A549 (cell line): ENCODE measurements around the gene ZNF467. TPM values are rescaled to one million over a fixed set of nuclear protein-coding genes. Genes with fewer than 3 reads are reported as not detected.

Experiments used
- ATAC-seq, 2 experiments: fragments of 200-7000 bp in 1 of 2; fragments of >200 bp in 1 of 2; cut with Nextera tagmentation in 1 of 2; cut with Tn5 transposase in 1 of 2; 3 replicates each; pipeline versions ENCODE4 v1.8.0 to v1.9.1; 2018 to 2020; ENCODE audit warnings: mild to moderate bottlenecking in 1 of 2, moderate library complexity in 1 of 2
- CTCF ChIA-PET: fragments of 300-600 bp; sonication (Branson Sonifier 250); formaldehyde crosslinking; extraction: SDS; loops from one replicate; lab custom pipeline; 2021; ENCODE audit warnings: antibody characterized with exemption, inconsistent platforms; lab: Yijun Ruan, JAX
- POLR2A ChIA-PET: fragments of 350-600 bp; formaldehyde crosslinking; extraction: SDS; loops from one replicate; lab custom pipeline; 2021; ENCODE audit warnings: antibody characterized with exemption, inconsistent platforms; lab: Yijun Ruan, JAX
- DNase-seq, 2 experiments: peaks; one replicate each; pipeline versions ENCODE4 v3.0.0 to v3.0.0-alpha.2; 2011 to 2016; ENCODE audit warnings: low read depth in 1 of 2, low spot score in 1 of 2
- FAIRE-seq: peaks from 2 replicates; lab custom pipeline; 2011; peaks lifted over from hg19 to GRCh38; lab: Jason Lieb, UNC
- H3K27ac ChIP-seq, 2 experiments: fragments of >200 bp; sonication (Bioruptor Twin); formaldehyde crosslinking; 3 replicates each; pipeline ENCODE4 v1.5.1; 2016 to 2017
- H3K4me1 ChIP-seq: fragments of >200 bp; sonication (Bioruptor Twin); formaldehyde crosslinking; 3 replicates; pipeline ENCODE4 v1.6.1; 2016
- H3K4me2 ChIP-seq: fragments of >200 bp; sonication (Bioruptor Twin); formaldehyde crosslinking; 3 replicates; pipeline ENCODE4 v1.6.1; 2016
- H3K4me3 ChIP-seq: fragments of >200 bp; sonication (Bioruptor Twin); formaldehyde crosslinking; 3 replicates; pipeline ENCODE4 v1.5.1; 2016
- H3K9me3 ChIP-seq: fragments of >200 bp; sonication (Bioruptor Twin); formaldehyde crosslinking; 3 replicates; pipeline ENCODE4 v1.6.1; 2016
- ATOH8 ChIP-seq: fragments of 250-450 bp; sonication (Bioruptor Pico); IDR thresholded peaks from 2 replicates; pipeline ENCODE4 v1.5.0; 2020; ENCODE audit warnings: low read depth, mild to moderate bottlenecking, moderate library complexity
- BHLHE40 ChIP-seq: IDR thresholded peaks from 2 replicates; pipeline ENCODE4 v1.6.1; 2012; ENCODE audit warnings: low read depth, low read length, inconsistent platforms
- CBX8 ChIP-seq: fragments of 200-600 bp; sonication (generic); IDR thresholded peaks from 2 replicates; pipeline ENCODE4 v1.6.1; 2016
- CHD2 ChIP-seq: fragments of 150-350 bp; IDR thresholded peaks from 2 replicates; pipeline ENCODE4 v1.6.1; 2014; ENCODE audit warnings: low read length; ENCODE audit not compliant: partially characterized antibody
- CHD4 ChIP-seq: fragments of 200-600 bp; sonication (generic); IDR thresholded peaks from 2 replicates; pipeline ENCODE4 v1.6.1; 2016; ENCODE audit warnings: antibody characterized with exemption, mild to moderate bottlenecking, borderline replicate concordance
- E2F6 ChIP-seq: IDR thresholded peaks from 2 replicates; pipeline ENCODE4 v1.6.1; 2012; ENCODE audit warnings: low read depth, borderline replicate concordance
- EHF ChIP-seq: fragments of 250-450 bp; sonication (Bioruptor Pico); IDR thresholded peaks from 2 replicates; pipeline ENCODE4 v1.5.0; 2020; ENCODE audit warnings: mild to moderate bottlenecking
- ELK1 ChIP-seq: fragments of 150-350 bp; IDR thresholded peaks from 2 replicates; pipeline ENCODE4 v1.6.1; 2014; ENCODE audit warnings: low read depth, mild to moderate bottlenecking, low read length
- ESRRA ChIP-seq: fragments of 150-350 bp; IDR thresholded peaks from 2 replicates; pipeline ENCODE4 v1.6.1; 2014; ENCODE audit warnings: mild to moderate bottlenecking, low read length, borderline replicate concordance
- FOSB ChIP-seq: fragments of 250-450 bp; sonication (Bioruptor Pico); IDR thresholded peaks from 2 replicates; pipeline ENCODE4 v1.5.0; 2020; ENCODE audit warnings: mild to moderate bottlenecking, moderate library complexity
- FOSL2 ChIP-seq, 2 experiments: fragments of 450-650 bp in 1 of 2; fragments of >200 bp in 1 of 2; sonication (Bioruptor Twin) in 1 of 2; formaldehyde crosslinking; IDR thresholded peaks; 2 replicates each; pipeline versions ENCODE4 v1.5.0 to v1.6.1; 2016 to 2020; ENCODE audit warnings: mild to moderate bottlenecking in 1 of 2, moderate library complexity in 1 of 2
- GATA3 ChIP-seq: IDR thresholded peaks from 2 replicates; pipeline ENCODE4 v1.6.1; 2012; ENCODE audit warnings: borderline replicate concordance
- HDAC2 ChIP-seq: fragments of 200-600 bp; sonication (generic); IDR thresholded peaks from 2 replicates; pipeline ENCODE4 v1.6.1; 2016
- HEYL ChIP-seq: fragments of 250-450 bp; sonication (Bioruptor Pico); IDR thresholded peaks from 2 replicates; pipeline ENCODE4 v1.8.0; 2021; ENCODE audit warnings: mild to moderate bottlenecking, moderate library complexity
- KDM1A ChIP-seq: fragments of 200-600 bp; sonication (generic); IDR thresholded peaks from 2 replicates; pipeline ENCODE4 v1.6.1; 2016; ENCODE audit warnings: low read depth, mild to moderate bottlenecking
- KDM5A ChIP-seq: fragments of 200-600 bp; sonication (generic); IDR thresholded peaks from 2 replicates; pipeline ENCODE4 v1.6.1; 2016; ENCODE audit warnings: antibody characterized with exemption, mild to moderate bottlenecking
- MAFK ChIP-seq: fragments of 450-650 bp; IDR thresholded peaks from 2 replicates; pipeline ENCODE4 v1.6.1; 2014; ENCODE audit not compliant: partially characterized antibody
- MAX ChIP-seq: IDR thresholded peaks from 2 replicates; pipeline ENCODE4 v1.6.1; 2012
- NFE2L2 ChIP-seq: fragments of 150-350 bp; conservative IDR thresholded peaks from 2 replicates; pipeline ENCODE4 v1.6.1; 2014; ENCODE audit warnings: low read length
- NR3C1 ChIP-seq: fragments of >200 bp; sonication (Bioruptor Twin); formaldehyde crosslinking; IDR thresholded peaks from 3 replicates; pipeline ENCODE4 v1.6.1; 2017
- POLR2AphosphoS2 ChIP-seq: conservative IDR thresholded peaks from 2 replicates; pipeline ENCODE4 v1.6.1; 2012; ENCODE audit warnings: low read length, improper control_type of control experiment, inconsistent platforms
- RAD21 ChIP-seq, 2 experiments: fragments of >200 bp in 1 of 2; sonication (Bioruptor Twin) in 1 of 2; formaldehyde crosslinking in 1 of 2; IDR thresholded peaks in 1 of 2; conservative IDR thresholded peaks in 1 of 2; 2 replicates in 1 of 2; 3 replicates in 1 of 2; pipeline ENCODE4 v1.6.1; 2012 to 2018; ENCODE audit warnings: inconsistent platforms in 1 of 2
- RFX5 ChIP-seq: fragments of 450-650 bp; IDR thresholded peaks from 2 replicates; pipeline ENCODE4 v1.7.1; 2014; ENCODE audit warnings: antibody characterized with exemption, mild to moderate bottlenecking, moderate library complexity
- RNF2 ChIP-seq: fragments of 200-600 bp; sonication (generic); IDR thresholded peaks from 2 replicates; pipeline ENCODE4 v1.6.1; 2016; ENCODE audit warnings: low read depth, mild to moderate bottlenecking, antibody characterized with exemption, moderate library complexity, borderline replicate concordance
- SREBF2 ChIP-seq: fragments of 450-650 bp; IDR thresholded peaks from 2 replicates; pipeline ENCODE4 v1.6.1; 2014; ENCODE audit warnings: mild to moderate bottlenecking, moderate library complexity
- TP53 ChIP-seq: fragments of 250-450 bp; sonication (Bioruptor Pico); IDR thresholded peaks from 2 replicates; pipeline ENCODE4 v1.5.0; 2021; ENCODE audit warnings: mild to moderate bottlenecking, moderate library complexity
- ZC3H11A ChIP-seq: fragments of 450-650 bp; IDR thresholded peaks from 2 replicates; pipeline ENCODE4 v1.6.1; 2014; ENCODE audit warnings: antibody characterized with exemption, mild to moderate bottlenecking
- ZFP36 ChIP-seq: fragments of 450-650 bp; IDR thresholded peaks from 2 replicates; pipeline ENCODE4 v1.6.1; 2014; ENCODE audit warnings: borderline replicate concordance; ENCODE audit not compliant: partially characterized antibody
- ZNF302 ChIP-seq: fragments of 250-450 bp; sonication (Bioruptor Pico); IDR thresholded peaks from 2 replicates; pipeline ENCODE4 v1.9.0; 2021; ENCODE audit warnings: inconsistent platforms, mild to moderate bottlenecking, moderate library complexity
- WGBS: methylation state at CpG from one replicate; pipeline ENCODE4 v1.1.6; 2017; ENCODE audit errors: missing lambda C conversion rate; 5-methylcytosine and 5-hydroxymethylcytosine counted together
- polyA plus RNA-seq, 4 experiments: library from polyadenylated mRNA; depleted of rRNA in 3 of 4; stranded (reverse); fragments of >200 nt; fragmentation: RNase III in 1 of 4; extraction: RNeasy Plus Mini Kit Qiagen cat#74134 plus additional on column Dnase treatment in 1 of 4; gene quantifications; 2 replicates in 3 of 4; 3 replicates in 1 of 4; pipeline ENCODE4 v1.2.3, GENCODE V29; 2011 to 2017

Gene ZNF467
- polyA plus RNA-seq, 2 of the 4 experiments (the other 2 are of a cell fraction) = 3.1 to 3.3 TPM

- no peak for FAIRE-seq
- Histone ChIP-seq H3K9me3 (no peaks in the 10 kb centered on the region), H3K27ac (no peak overlapping the region), H3K4me2 (no peak overlapping the region), H3K4me3 (no peak overlapping the region), H3K4me1 (no peaks in the 10 kb centered on the region)
- no peak for ATAC-seq
- CTCF ChIA-PET = interaction anchor here (1.1 to 1.3 kb wide), 2 partner anchors 10 kb away, joined by 3 to 5 read pairs; no protein-coding TSS in a partner anchor
- no peak for DNase-seq
- POLR2A ChIA-PET = no interaction called here
- WGBS = 84% methylated on average over 10 of the region's 10 CpGs
- no peak for TF ChIP-seq ATOH8
- TF ChIP-seq FOSB = no peak
- TF ChIP-seq CHD2 = no peak
- no peak for TF ChIP-seq E2F6
- no peak for TF ChIP-seq RFX5
- no peak for TF ChIP-seq CBX8
- TF ChIP-seq TP53 (CRISPR knock-in tag) = no peak
- TF ChIP-seq HEYL (CRISPR knock-in tag) = no peak
- TF ChIP-seq ZNF302 (CRISPR knock-in tag) = no peak
- no peak for TF ChIP-seq GATA3
- TF ChIP-seq MAFK = no peak
- no peak for TF ChIP-seq EHF (CRISPR knock-in tag)
- no peak for TF ChIP-seq SREBF2
- no peak for TF ChIP-seq HDAC2
Measured at GRCh38 chr7:149762610-149763009, 10.8 kb downstream of the ZNF467 start.

GRCh38 chr7:149762089-149762488 lies 11.3 kb downstream of the ZNF467 start:
- POLR2A ChIA-PET = no interaction called here
- DNase-seq = no peak

GRCh38 chr7:149761307-149761706 lies 12.1 kb downstream of the ZNF467 start:
- no peak overlapping the region for H3K4me2 ChIP-seq
- no peaks in the 10 kb centered on the region for H3K9me3 ChIP-seq
- TF ChIP-seq RAD21 (conservative IDR thresholded peaks at IDR 0.05 in 1 of 2, IDR thresholded peaks at IDR 0.05 in 1 of 2) (no peak), CHD2 (no peak)
- FAIRE-seq = no peak
- no peaks in the 10 kb centered on the region for H3K4me1 ChIP-seq
- H3K4me3 ChIP-seq = no peak overlapping the region
- no peak for ATAC-seq
- no peak overlapping the region for H3K27ac ChIP-seq
- WGBS = 63% methylated on average over 5 of the region's 5 CpGs
- POLR2A ChIA-PET = no interaction called here
- CTCF ChIA-PET = interaction anchor here (3.0 kb wide), 1 partner anchor 19 kb away, joined by 13 read pairs; no protein-coding TSS in a partner anchor
- DNase-seq = no peak

More at GRCh38 chr7:149762089-149762488, 11.3 kb downstream of the ZNF467 start:
- Histone ChIP-seq H3K4me1 (no peaks in the 10 kb centered on the region), H3K9me3 (no peaks in the 10 kb centered on the region), H3K27ac (no peak overlapping the region), H3K4me3 (no peak overlapping the region), H3K4me2 (no peak overlapping the region)
- no peak for ATAC-seq
- 59% methylated on average over 4 of the region's 4 CpGs for WGBS
- FAIRE-seq = no peak
- CTCF ChIA-PET = interaction anchor here (1.1 to 3.0 kb wide), 3 partner anchors 9 to 20 kb away, joined by 3 to 13 read pairs (median 5); no protein-coding TSS in a partner anchor
- TF ChIP-seq CHD2 (no peak), NR3C1 (no peak), RFX5 (no peak), ZC3H11A (no peak), FOSL2 (IDR thresholded peaks at IDR 0.05) (no peak), FOSL2 (CRISPR knock-in tag; IDR thresholded peaks at IDR 0.05) (no peak)

GRCh38 chr7:149760538-149760937 lies 12.8 kb downstream of the ZNF467 start:
- no peak overlapping the region for H3K4me2 ChIP-seq
- 80% methylated on average over 6 of the region's 6 CpGs for WGBS
- ChIA-PET CTCF (interaction anchor here (0.6 to 3.0 kb wide), 3 partner anchors 18 to 691 kb away, joined by 3 to 13 read pairs (median 4); no protein-coding TSS in a partner anchor), POLR2A (no interaction called here)
- no peak overlapping the region for H3K4me3 ChIP-seq
- H3K9me3 ChIP-seq = no peaks in the 10 kb centered on the region
- no peaks in the 10 kb centered on the region for H3K4me1 ChIP-seq
- FAIRE-seq = no peak
- DNase-seq = no peak
- ATAC-seq = no peak
- H3K27ac ChIP-seq = no peak overlapping the region
- TF ChIP-seq ZFP36 (no peak), MAX (no peak), ELK1 (no peak), CHD4 (no peak), KDM1A (no peak), ESRRA (no peak), CHD2 (no peak), BHLHE40 (no peak), ZC3H11A (no peak), RNF2 (no peak), CBX8 (no peak), HEYL (CRISPR knock-in tag) (no peak), KDM5A (no peak), NFE2L2 (no peak), RAD21 (conservative IDR thresholded peaks at IDR 0.05 in 1 of 2, IDR thresholded peaks at IDR 0.05 in 1 of 2) (no peak), EHF (CRISPR knock-in tag) (no peak), ATOH8 (no peak), POLR2AphosphoS2 (no peak)
